Stimulated activated CD4-positive, alpha-beta T cell treated with anti-CD3 and anti-CD28 coated beads, Interleukin-15, amount 100 ng/mL, for 48 hours (primary cell): ENCODE measurements around the gene KCNK4.

Source experiments
- DNase-seq, 2 donors: peaks; one replicate each; pipeline ENCODE4 v3.0.0-alpha.2; 2020; ENCODE audit warnings: low read depth in 2 of 2

Gene KCNK4

DNA sequence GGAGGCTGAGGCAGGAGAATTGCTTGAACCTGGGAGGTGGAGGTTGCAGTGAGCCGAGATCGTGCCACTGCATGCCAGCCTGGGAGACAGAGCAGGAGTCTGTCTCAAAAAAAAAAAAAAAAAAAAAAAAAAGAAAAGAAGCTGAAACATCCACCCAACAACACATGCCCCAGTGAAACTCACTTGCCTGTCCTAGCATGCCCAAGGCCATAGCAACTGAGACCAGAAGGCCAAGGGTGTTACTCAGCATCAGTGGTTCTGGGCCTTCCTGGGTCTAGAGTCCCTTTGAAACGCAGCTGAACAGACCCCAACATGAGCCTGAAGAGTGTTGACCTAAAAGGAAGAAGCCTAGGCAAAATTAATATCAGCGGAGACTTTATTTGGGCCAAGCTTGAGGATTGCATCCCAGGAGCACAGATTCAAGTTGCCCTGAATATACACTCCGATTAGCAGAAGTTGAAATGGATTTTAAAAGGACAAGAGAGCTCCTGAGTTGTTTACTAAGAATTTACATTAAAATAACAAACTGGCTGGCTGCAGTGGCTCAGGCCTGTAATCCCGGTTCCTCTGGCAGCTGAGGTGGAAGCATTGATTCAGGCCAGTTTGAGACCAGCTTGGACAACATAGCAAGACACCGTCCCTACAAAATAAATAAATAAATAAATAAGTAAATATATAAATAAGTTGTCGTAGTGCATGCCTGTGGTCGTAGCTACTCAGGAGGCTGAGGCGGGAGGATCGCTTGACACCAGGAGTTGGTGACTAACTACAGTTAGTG lies 33.8 kb downstream of the KCNK4 start:
- no peak for DNase-seq

DNA sequence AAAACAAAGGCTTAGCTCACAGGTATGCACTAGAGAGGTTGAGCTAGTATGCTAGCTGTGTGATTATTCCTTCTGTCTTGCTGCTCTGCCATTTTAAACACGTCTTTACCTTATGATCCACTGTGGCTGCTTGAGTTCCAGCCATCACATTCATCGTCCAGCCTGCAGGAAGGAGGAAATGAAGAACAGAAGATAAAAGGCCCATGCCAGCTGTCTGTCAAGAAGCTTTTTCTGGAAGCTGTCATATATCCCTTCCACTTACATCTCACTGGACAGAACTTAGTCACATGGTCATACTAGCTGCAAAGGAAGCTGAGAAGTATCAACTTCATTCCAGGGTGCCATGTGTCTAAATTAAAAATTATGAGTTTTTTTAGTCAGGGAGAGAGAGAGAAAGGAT lies 36.3 kb downstream of the KCNK4 start:
- DNase-seq = no peak

DNA sequence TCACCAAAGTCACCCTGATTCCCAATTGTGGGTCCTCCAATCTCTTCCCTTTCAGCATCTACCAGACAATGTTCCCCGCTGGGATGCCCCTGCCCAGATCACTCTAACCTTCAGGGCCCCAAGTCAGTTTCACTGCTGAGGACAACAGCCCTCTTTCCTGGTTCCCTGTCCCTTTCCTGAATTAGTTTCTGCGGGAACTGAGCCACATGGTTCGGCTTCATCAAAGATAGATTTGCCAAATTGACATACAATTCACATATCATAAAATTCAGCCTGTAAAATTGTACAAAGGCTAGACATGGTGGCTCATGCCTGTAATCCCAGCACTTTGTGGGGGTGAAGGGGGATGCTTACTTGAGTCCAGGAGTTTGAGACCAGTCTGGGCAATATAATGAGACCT lies 36.9 kb downstream of the KCNK4 start:
- DNase-seq = no peak

DNA sequence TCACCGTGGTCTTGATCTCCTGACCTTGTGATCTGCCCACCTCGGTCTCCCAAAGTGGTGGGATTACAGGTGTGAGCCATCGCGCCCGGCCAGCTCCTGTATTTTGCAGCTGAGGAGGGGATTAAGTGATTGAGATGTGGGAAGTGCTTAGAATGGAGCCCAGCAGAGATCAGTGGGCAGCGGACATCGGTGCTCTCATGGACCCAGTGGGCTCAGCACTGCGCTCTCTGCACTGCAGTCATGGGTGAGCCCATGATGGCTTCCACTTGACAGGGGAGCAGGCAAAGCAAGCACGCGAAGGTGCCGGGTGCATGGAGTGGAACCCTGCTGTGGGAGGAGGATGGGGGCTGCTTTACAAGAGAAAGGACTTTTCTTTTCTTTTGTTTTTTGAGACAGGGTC lies 39.8 kb downstream of the KCNK4 start:
- DNase-seq = no peak

DNA sequence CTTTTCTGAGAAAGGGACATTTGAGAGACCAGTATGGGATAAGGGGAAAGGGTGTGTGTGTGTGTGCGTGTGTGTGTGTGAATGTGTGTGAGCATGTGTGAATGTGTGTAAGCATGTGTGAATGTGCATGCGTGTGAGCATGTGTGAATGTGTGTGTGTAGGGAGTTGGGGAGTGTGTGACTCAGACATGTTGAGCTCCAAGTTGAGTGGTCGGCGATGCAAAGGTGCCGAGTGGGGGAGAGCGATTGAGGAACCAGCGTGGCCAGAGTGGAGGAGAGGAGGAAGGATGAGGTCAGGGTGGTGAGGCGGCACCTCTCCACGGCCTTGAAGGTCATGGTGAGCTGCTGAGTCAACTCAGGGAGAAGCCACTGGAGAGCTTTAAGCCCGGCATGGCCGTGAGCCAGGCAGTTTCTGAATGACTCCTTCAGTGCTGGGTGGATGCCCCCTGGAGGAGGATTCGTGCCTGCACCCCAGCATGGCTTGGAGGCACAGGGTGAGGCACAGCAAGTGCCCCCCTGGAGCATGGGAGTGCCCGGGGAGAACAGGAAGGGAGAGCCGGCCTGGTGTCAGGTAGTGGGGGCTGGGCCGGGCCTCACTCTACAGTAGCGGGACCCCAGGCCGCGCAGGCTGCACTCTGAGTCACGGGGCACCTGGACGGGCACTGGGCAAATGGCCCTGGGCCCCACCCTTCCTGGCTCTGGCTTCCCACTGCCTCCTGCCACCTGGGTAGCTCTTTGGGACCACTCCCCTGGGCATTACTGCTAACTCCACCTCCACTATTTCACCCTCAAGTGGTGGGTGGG lies 40.7 kb downstream of the KCNK4 start:
- peak; percentile 71 to 77 for DNase-seq

DNA sequence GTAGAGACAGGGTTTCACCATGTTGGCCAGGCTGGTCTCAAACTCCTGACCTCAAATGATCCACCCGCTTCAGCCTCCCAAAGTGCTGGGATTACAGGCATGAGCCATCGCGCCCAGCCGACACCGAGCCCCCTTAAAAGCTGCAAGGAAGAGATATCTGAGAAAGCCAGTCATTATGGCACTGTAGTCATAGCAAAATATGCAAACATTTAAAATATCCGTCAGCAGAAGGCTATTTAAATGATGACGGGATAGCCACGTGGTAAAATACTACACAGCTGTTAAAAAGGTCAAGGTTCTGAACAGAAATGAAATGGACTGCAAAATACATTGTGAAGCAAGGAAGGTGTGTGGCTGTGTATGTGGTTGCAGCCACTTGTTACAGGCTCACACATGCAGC lies 42.5 kb downstream of the KCNK4 start:
- no peak for DNase-seq

DNA sequence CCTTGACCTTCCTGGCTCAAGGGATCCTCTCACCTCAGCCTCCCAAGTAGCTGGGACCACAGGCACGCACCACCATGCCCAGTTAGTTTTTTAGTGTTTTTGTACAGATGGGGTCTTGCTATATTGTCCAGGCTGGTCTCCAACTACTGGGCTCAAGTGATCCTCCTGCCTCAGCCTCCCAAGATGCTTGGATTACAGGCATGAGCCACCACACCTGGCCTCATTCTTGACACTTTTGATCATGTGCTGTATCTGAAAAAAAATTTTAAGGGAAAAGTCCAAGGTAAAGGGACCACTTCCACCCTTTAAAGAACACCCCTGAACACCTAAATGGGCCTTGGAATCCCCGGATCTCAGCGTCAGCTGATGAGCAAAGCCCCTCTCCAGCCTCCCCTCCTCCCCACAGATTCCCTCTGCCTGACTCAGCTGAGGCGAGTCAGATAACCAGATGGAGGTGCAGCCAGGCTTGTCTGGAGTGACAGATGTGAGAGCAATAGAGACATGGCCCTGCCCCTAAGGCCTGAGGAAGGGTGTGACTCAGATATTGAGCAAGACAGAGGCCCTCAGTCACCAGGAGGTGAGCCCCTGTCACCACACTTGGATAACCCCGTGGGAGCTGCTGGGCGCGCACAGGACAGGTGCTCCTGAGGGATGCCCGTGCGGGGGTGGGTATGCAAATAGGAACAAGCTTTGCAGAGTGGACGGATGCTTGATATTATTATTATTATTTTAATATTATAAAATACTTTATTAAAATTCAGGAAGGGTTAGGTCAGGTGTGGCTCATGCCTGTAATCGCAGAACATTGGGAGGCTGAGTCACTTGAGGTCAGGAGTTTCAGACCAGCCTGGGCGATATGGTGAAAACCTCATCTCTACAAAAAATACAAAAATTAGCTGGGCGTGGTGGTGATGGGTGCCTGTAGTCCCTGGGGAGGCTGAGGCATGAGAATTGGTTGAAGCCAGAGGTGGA lies 43.9 kb downstream of the KCNK4 start:
- DNase-seq = peak; percentile 56 to 64

DNA sequence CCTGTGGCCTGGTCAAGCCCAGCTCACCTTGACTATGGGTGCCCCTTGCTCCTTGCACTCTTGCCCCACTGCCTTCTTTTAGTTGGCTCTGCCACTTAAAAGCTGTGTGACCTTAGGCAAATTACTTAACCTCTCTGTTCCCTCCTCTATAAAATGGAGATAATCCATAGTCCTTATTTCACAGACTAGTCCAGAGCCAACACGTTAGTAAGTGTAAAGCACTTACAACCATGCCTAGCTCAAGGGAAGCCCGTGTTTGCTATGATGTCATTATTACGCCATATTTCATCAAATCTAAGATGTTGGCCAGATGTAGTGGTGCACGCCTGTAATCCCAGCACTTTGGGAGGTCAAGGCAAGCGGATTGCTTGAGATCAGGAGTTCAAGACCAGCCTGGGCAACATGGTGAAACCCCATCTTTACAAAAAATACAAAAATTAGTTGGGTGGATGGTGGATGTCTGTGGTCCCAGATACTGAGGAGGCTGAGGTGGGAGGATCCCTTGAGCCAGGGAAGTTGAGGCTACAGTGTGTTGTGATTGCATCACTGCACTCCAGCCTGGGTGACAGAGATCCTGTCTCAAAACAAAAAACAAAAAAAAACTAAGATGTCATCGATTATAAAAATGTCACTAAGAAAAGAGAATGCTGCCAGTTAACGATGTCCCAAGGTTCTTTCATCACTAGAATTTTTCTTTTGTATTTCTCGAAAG lies 46.6 kb downstream of the KCNK4 start:
- DNase-seq = no peak

DNA sequence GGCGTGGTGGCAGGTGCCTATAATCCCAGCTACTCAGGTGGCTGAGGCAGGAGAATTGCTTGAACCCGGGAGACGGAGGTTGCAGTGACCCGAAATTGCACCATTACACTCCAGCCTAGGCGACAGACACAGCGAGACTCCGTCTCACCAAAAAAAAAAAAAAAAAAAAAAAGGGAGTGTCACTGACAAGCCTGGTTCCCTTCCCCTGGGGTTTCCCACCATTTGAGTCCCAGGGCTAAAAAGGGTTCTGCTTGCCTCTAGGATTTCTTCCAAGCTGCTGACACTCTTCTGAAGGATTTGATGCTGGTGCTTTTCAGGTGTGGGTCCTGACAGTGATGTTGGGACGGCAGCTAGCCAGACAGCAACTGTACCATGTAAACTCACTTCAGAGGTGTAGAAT lies 47.6 kb downstream of the KCNK4 start:
- DNase-seq = no peak

DNA sequence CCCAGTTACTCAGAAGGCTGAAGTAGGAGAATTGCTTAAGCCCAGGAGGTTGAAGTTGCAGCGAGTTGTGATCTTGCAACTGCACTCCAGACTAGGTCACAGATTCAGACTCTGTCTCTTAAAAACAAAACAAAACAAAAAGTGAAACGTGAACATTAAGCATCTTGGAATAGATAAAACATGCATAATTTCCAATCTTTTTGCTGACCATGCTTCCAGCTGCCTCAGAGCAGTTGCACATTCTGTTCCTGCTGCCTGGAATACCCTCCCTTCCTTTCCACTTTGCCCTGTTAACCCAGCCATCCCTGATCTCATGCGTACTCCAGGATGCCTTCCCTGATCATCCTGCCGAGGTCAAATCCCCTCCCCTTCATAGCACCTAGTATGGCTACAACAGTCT lies 48.2 kb downstream of the KCNK4 start:
- no peak for DNase-seq

DNA sequence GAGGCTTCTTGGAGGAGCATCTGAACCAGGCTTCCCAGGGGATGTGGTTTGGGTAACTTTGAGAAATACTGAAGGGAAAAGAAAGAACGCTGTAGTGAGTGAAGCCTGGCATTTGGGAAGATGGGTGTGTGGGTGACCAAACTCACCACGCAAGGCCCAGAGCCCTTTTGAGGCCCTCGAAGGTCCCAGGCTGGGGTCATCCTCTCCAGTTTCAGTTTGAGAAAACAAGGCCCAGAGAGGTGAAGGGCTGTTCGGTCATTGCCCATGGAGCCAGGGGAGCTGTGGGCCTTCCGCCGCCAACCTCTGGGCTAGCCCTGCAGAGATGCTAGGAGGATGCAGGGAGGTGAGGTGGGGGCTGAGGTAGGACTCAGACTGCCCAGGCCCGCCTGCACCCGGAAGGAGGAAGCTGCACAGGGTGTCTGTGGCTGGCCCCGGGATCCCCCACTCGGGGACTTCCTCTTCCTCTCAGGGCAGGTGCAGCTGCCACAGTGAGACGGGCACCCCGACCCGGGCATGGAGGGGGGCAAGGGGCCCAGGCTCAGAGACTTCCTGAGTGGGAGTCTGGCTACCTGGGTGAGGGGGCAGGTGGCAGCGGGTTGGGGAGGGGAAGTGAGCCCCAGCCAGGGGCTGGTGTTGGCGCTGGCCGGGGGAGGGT lies 48.8 kb downstream of the KCNK4 start, which contains the start of gene CCDC88B:
CCDC88B (plus strand) TSS at position 451 of the 655 bp plus-strand sequence; CDS start at position 514, 63 bp downstream.
- peak; percentile 70 to 78 for DNase-seq

DNA sequence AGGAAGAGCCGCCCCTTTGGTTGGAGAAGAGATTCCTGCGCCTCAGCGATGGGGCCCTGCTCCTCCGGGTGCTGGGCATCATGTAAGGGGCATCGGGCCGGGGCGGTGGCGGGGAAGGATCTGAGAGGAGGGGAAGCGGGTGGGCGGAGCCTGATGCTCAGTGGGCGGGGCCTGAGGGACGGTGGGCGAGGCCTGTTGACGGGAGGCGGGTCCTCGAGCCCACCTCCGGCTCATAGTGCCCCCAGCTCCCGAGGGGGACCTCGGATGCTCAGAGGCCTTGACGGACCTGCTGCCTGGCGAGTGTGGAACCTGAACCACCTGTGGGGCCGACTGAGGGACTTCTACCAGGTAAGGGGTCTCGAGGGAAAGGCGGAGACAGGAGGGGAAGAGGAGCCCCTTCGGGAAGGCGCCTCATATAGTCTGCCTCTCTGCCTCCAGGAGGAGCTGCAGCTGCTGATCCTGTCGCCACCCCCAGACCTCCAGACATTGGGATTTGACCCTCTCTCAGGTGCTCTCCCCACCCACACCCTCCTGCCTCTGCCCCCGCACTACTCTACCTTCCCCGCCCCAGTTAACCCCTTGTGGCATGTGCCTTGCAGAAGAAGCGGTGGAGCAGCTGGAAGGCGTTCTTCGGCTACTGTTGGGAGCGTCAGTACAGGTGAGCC lies 49.7 kb downstream of the KCNK4 start:
- peak in 1 of 2 donors; percentile 80 for DNase-seq

DNA sequence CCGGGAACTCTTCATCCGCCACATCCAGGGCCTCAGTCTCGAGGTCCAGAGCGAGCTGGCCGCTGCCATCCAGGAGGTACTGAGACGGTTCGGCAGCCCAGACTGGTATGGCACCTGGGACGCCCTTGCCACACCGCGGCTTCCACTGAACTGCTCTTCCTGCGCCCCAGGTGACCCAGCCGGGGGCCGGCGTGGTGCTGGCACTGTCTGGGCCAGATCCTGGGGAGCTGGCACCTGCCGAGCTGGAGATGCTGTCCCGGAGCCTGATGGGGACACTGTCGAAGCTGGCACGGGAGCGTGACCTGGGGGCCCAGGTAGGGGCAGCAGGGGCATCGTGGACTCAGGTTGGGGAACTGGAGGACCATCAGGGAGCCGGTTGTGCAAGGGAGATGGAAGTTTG lies 50.3 kb downstream of the KCNK4 start:
- no peak for DNase-seq

DNA sequence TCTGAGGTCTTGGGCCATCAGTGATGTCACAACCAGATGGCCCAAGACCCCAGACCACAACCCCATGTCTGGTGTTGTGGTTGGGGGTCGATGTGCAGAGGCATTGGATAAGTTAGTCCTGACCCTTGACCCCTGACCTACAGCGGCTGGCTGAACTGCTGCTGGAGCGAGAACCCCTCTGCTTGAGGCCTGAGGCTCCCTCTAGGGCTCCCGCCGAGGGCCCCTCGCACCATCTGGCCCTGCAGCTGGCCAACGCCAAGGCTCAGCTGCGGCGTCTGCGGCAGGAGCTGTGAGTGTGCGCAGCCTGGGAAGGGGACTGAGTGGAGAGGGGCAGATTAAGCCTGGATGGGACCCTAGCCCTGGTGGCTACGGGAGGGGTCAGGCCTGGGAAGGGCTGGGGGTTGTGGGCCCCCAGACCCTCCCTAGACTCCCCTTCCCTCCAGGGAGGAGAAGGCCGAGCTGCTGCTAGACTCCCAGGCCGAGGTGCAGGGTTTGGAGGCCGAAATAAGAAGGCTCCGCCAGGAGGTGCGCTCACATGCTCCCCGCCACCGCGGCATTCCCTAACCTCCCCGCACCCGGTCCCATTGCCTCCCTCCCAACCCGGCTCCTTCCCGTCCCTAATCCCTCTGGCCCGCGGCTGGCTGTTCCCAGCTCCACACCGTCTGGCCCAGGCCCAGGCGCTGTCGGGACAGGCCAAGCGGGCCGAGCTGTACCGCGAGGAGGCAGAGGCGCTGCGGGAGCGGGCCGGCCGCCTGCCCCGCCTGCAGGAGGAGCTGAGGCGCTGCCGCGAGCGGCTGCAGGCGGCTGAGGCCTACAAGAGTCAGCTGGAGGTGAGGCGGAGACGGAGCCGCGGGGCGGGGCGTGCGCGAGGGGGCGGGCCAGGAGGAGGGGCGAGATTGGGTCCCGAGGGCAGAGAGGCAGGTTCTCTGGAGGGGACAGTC lies 51.0 kb downstream of the KCNK4 start:
- peak; percentile 86 to 92 for DNase-seq

DNA sequence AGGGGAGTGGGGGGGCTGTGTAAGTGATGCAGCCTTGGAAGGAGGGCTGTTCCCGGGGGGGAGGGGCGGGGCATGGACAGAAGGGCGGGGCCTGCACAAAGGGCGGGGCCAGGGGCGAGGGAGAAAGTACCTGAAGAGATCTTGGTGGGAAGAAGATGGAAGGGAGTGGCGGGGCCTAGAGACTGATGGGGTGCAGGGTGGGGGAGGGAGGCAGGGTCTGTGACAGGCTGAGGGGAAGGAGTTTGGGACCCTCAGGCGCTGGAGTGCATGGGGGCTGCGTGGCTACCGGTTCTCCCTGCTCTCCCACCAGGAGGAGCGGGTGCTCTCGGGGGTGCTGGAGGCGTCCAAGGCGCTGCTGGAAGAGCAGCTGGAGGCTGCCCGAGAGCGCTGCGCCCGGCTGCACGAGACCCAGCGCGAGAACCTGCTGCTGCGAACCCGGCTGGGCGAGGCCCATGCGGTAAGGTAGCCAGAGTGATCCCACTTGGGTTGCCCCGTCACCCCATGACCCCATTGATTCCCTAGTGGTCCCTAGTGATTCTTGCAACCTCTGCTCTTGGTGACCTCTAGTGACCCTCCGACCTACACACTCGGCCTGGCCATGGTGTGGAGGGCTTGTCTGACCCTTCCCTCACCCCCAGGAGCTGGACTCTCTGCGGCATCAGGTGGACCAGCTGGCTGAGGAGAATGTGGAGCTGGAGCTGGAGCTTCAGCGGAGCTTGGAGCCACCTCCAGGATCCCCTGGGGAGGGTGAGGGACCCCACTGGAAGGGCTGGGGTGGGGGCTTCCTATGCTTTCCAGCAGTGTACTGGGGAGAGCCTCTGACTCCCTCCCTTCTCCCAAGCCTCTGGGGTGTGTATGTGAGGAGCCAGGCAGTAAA lies 52.0 kb downstream of the KCNK4 start:
- no peak for DNase-seq

DNA sequence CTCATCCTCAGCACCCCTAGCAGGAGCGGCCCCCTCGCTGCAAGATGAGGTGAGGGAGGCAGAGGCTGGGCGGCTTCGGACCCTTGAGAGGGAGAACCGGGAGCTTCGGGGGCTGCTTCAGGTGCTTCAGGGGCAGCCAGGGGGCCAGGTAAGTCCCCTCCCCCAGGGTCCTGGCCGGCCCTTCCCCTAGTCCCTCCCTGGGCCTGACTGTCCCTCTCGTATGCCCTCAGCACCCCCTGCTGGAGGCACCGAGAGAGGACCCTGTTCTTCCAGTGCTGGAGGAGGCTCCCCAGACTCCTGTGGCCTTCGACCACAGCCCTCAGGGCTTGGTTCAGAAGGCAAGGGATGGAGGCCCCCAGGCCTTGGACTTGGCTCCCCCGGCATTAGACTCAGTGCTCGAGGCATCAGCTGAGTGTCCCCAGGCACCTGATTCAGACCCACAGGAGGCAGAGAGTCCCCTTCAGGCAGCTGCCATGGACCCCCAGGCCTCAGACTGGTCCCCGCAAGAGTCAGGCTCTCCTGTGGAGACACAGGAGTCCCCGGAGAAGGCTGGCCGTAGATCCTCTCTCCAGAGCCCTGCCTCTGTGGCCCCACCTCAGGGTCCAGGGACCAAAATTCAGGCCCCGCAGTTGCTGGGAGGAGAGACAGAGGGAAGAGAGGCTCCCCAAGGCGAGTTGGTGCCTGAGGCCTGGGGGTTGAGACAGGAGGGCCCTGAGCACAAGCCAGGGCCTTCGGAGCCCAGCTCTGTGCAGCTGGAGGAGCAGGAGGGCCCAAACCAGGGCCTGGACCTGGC lies 52.9 kb downstream of the KCNK4 start:
- DNase-seq = no peak

DNA sequence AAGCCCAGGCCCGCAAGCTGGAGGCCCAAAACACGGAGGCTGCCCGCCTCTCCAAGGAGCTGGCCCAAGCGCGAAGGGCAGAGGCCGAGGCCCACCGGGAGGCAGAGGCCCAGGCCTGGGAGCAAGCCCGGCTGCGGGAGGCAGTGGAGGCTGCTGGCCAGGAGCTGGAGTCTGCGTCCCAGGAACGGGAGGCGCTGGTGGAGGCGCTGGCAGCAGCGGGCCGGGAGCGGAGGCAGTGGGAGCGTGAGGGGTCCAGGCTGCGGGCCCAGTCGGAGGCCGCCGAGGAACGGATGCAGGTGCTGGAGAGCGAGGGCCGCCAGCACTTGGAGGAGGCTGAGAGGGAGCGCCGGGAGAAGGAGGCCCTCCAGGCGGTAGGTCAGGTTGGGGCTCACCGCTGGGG lies 53.7 kb downstream of the KCNK4 start:
- no peak for DNase-seq
